ENCODE data around the gene LIFR.
A peak's percentile ranks its signal among the peaks of the same experiment; 100 is the strongest.

DNA sequence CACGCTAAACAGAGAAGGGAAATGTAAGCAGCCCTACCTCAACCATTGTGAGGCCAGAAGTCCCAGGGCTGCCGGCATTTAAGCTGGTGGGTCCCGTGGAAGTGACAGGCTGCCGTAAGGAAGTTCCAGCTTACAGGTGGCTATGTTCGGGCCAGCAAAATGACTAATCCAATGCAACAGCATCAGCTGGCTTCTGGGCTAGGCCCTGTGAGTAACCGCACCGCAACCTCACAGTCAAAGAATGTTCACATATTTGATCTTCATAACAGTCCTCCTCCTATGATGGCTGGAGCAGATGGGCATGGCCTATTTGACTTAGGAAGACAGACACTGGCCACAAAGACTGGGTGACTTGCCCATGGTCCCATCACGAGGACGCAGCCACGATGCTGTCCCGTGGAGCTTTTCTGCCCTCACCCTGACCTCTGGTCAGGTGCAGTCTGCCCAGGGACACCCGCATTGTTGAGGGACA, 88.2 kb downstream of the LIFR start:
- TF ChIP-seq, protein P1, sequence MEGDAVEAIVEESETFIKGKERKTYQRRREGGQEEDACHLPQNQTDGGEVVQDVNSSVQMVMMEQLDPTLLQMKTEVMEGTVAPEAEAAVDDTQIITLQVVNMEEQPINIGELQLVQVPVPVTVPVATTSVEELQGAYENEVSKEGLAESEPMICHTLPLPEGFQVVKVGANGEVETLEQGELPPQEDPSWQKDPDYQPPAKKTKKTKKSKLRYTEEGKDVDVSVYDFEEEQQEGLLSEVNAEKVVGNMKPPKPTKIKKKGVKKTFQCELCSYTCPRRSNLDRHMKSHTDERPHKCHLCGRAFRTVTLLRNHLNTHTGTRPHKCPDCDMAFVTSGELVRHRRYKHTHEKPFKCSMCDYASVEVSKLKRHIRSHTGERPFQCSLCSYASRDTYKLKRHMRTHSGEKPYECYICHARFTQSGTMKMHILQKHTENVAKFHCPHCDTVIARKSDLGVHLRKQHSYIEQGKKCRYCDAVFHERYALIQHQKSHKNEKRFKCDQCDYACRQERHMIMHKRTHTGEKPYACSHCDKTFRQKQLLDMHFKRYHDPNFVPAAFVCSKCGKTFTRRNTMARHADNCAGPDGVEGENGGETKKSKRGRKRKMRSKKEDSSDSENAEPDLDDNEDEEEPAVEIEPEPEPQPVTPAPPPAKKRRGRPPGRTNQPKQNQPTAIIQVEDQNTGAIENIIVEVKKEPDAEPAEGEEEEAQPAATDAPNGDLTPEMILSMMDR (IDR thresholded peaks at IDR 0.05): no peak
- TF ChIP-seq SIN3A (IDR thresholded peaks at IDR 0.05; ENCODE audit: borderline replicate concordance, insufficient read depth, low read depth, low read length): no peak
- TF ChIP-seq POLR2AphosphoS5 (IDR thresholded peaks at IDR 0.05; ENCODE audit: low read depth, low read length): 0 out of 2 replicates have a peak, but pooled peaks have one; percentile 37
